MM.1S (cell line): ENCODE results near the gene NSD1.

Source experiments
- EZH2 ChIP-seq: fragments of 300-600 bp; sonication (generic); optimal IDR thresholded peaks from 2 replicates; pipeline ENCODE3; 2017; ENCODE audit warnings: low read depth, mild to moderate bottlenecking, antibody characterized with exemption, low read length, mixed read lengths
- TF ChIP-seq, protein P1 (sequence below): fragments of 300-600 bp; sonication (generic); IDR thresholded peaks from 2 replicates; pipeline ENCODE4 v1.5.1; 2016; ENCODE audit warnings: antibody characterized with exemption, low read length, mixed read lengths

DNA sequence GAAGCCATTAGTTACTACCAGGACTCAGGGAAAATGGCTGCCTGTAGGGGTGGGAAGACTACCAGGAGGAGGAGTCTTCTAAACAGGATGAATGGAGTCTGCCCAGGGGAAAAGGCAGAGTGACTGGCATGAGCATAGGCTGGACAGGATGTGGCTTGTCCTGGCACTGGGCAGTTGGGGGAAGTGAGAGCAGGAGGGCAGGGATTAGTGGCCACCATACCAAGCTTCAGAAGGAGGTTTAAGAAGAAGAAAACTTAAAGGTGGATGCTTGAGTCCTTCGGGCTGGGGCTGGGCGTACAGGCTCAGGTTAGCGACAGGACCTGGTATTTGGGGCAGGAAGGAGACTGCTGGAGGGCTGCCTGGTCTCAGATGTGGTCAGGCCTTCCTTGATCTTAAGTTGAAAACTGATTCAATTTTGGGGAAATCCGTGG, 5.0 kb upstream of the NSD1 start:
- TF ChIP-seq, protein P1, sequence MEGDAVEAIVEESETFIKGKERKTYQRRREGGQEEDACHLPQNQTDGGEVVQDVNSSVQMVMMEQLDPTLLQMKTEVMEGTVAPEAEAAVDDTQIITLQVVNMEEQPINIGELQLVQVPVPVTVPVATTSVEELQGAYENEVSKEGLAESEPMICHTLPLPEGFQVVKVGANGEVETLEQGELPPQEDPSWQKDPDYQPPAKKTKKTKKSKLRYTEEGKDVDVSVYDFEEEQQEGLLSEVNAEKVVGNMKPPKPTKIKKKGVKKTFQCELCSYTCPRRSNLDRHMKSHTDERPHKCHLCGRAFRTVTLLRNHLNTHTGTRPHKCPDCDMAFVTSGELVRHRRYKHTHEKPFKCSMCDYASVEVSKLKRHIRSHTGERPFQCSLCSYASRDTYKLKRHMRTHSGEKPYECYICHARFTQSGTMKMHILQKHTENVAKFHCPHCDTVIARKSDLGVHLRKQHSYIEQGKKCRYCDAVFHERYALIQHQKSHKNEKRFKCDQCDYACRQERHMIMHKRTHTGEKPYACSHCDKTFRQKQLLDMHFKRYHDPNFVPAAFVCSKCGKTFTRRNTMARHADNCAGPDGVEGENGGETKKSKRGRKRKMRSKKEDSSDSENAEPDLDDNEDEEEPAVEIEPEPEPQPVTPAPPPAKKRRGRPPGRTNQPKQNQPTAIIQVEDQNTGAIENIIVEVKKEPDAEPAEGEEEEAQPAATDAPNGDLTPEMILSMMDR: no peak
- TF ChIP-seq EZH2: no peak
